T47D (cell line): Measurements from ENCODE around the gene OPTC.

Source experiments
- DNase-seq, 2 experiments: peaks; one replicate each; pipeline versions ENCODE4 v3.0.0 to v3.0.0-alpha.2; 2011 to 2012; ENCODE audit warnings: low read depth in 1 of 2, low spot score in 1 of 2
- JUND ChIP-seq: IDR thresholded peaks from 2 replicates; pipeline ENCODE4 v1.6.1; 2012; ENCODE audit warnings: low read depth
- in situ Hi-C: cut with HindIII; loops from 2 replicates; pipeline ENCODE4 v1.10.0; 2016; ENCODE audit warnings: low sequenced_read_pairs, low pct_unique_long_range_greater_than_20kb

OPTC gene

DNA sequence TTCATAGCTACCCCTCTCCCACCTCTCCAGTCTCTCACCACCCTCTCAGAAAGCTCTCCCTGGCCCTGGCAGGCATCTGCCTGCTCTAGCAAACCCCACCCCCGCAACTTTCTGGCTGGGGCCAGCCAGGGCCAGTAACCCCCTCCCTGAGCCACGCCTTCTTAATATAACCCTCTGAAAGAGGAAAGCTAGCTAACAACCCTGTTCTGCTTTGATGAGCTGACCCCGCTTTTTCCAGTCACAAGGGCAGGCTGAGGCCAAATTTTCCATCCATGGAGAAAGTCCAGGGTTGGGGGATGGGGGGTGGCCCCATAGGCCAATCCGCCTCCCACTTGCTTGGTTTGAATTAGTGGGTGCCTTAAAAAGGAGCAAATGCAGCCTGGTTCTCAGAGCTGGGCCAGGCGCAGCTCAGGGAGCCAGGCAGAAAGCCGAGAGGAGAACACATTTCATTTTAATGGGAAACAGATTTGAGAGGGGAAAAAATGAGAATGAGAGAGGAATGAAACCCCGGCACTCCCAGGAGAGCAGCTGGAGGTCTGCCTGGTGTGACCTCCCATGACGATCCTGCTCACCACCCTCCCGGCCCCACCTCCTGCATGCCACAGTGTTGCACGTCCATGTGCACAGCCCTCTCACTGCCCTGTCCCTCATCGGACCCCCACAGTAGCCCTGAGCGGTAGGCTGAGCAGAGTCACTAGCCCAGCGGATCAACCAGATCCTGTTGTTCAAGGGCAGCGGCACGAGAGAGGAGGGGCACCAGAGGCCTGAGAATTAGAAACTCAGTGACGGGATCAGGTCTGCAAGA lies 62.3 kb downstream of the OPTC start:
- in situ Hi-C loops, result no loop called here
- DNase-seq, result no peak
- TF ChIP-seq JUND, result no peak

DNA sequence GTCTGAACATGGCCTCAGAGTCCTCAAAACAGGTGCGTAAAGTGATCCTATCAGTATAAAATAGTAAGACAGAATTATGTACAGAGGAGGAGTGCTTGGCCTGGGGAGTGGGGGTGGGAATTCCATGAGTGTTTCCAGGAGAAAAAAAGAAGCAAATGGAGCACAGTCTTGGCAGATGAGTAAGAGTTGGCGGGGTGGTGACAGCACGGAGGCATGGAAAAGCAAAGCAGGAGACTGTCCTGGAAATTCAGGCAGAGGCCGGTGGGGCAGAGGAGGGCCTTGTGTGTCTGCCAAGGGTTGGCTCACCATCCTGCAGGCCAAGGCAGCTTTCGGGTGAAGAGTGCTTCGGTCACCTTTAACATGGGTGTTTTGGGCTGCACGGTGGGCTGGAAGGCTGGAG lies 63.4 kb downstream of the OPTC start:
- in situ Hi-C loops, result no loop called here
- no peak for TF ChIP-seq JUND
- DNase-seq, result no peak

- no peak for TF ChIP-seq JUND
- DNase-seq, result no peak
- in situ Hi-C loops, result no loop called here
Measured at GRCh38 chr1:203558064-203558760, 64.3 kb downstream of the OPTC start.
